ENCODE results near the gene REN. TPM values are rescaled to one million over a fixed set of nuclear protein-coding genes. Genes with fewer than 3 reads are reported as not detected.

The REN gene
- total and polyA plus RNA-seq, 9 of the 15 experiments (the other 6 are each of a cell fraction or from before 2014, with no cell fraction given) = 1.7 to 9.9 (median 3.1) TPM

GRCh38 chr1:204161609-204162493 lies 4.3 kb downstream of the REN start:
- peaks cover 2% of the 10 kb centered on the region for H4K20me1 ChIP-seq (replicated peaks; ENCODE audit: control insufficient read depth, insufficient read depth, low read length)
- no peak overlapping the region for H3K9ac ChIP-seq (ENCODE audit: insufficient read depth in 1 of 2, low read depth in 2 of 2, low read length in 2 of 2)
- no peaks in the 10 kb centered on the region for H3K9me3 ChIP-seq (replicated peaks; ENCODE audit: control insufficient read depth, insufficient read depth, low read depth, low read length)
- H2AFZ ChIP-seq (ENCODE audit: low read depth, low read length) = no peak overlapping the region
- ChIA-PET CTCF (ENCODE audit: low intra/inter-chr PET ratio) (interaction anchor here (0.7 to 5.0 kb wide), 8 partner anchors 14 to 646 kb away, joined by 3 to 44 read pairs (median 8); no protein-coding TSS in a partner anchor), POLR2A (interaction anchor here (0.5 kb wide), 1 partner anchor 873 kb away, joined by 3 read pairs; no protein-coding TSS in a partner anchor)
- peaks cover 3 to 49% of the 10 kb centered on the region in 2 experiments; a peak in 4 of 5 replicates for H3K27me3 ChIP-seq (ENCODE audit: control insufficient read depth in 2 of 2, insufficient read depth in 2 of 2, low read length in 2 of 2)
- intact Hi-C loops (cut with micrococcal nuclease) (loop anchor here (1.0 to 5.0 kb wide), 4 partner anchors 45 to 645 kb away; no protein-coding TSS in a partner anchor), in situ Hi-C loops (cut with MboI) (no loop called here)
- no peak overlapping the region for H3K4me3 ChIP-seq
- no peak overlapping the region for H3K4me2 ChIP-seq (ENCODE audit: insufficient read depth, low read length)
- no peaks in the 10 kb centered on the region for H3K36me3 ChIP-seq (ENCODE audit: control insufficient read depth, insufficient read depth, low read length)
- H3K27ac ChIP-seq (ENCODE audit: extremely low read depth, low read depth, low read length) = no peak overlapping the region
- H3K9me1 ChIP-seq (ENCODE audit: control insufficient read depth, insufficient read depth, low read length) = no peaks in the 10 kb centered on the region
- WGBS (ENCODE audit: insufficient coverage, low coverage, missing lambda C conversion rate) = 20% methylated on average over 14 of the region's 14 CpGs
- no peak for TF ChIP-seq SMAD3 (CRISPR knock-in tag; conservative IDR thresholded peaks at IDR 0.05)
- no peak for TF ChIP-seq ZNF398 (CRISPR knock-in tag; IDR thresholded peaks at IDR 0.05)
- TF ChIP-seq ZNF140 (CRISPR knock-in tag; IDR thresholded peaks at IDR 0.05) = no peak
- TF ChIP-seq E2F5 (CRISPR knock-in tag; IDR thresholded peaks at IDR 0.05) = no peak
- no peak for TF ChIP-seq ZNF407 (IDR thresholded peaks at IDR 0.05; ENCODE audit: low read depth)
- no peak for ATAC-seq
- no peaks in the 10 kb centered on the region for H3K79me2 ChIP-seq (ENCODE audit: control insufficient read depth, insufficient read depth, low read length)
- no peaks in the 10 kb centered on the region for H3K4me1 ChIP-seq (replicated peaks in 1 of 2; ENCODE audit: control insufficient read depth in 2 of 2, insufficient read depth in 2 of 2, low read length in 2 of 2)
- DNase-seq (ENCODE audit: extremely low read depth in 1 of 4, low spot score in 3 of 4) = no peak
- BruUV-seq (replicated peaks) = no TSS peak
- no peak for FAIRE-seq

Measured in K562 (cell line).